GM19438 (cell line): ENCODE measurements around the gene ENO1.
"Not testable (repeated sequence)": the region's sequence is repeated elsewhere in the genome, so short reads cannot be mapped to it uniquely, and the experiment has no call there.

Experiments
- ATAC-seq: cut with Tn5 transposase; IDR thresholded peaks from one replicate; pipeline ENCODE4 v1.9.1; 2021; ENCODE audit warnings: low read depth; ENCODE audit not compliant: unreplicated experiment

The ENO1 gene

DNA sequence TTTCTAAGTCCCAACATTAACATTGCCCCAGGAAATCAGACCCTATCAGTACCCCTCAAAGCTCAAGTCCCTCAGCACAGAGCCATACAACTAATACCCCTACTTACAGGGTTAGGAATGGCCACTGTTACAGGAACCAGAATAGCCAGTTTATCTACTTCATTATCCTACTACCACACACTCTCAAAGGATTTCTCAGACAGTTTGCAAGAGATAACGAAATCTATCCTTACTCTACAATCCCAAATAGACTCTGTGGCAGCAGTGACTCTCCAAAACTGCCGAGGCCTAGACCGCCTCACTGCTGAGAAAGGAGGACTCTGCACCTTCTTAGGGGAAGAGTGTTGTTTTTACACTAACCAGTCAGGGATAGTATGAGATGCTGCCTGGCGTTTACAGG, 19.0 kb upstream of the ENO1 start:
- not testable (repeated sequence) for ATAC-seq

DNA sequence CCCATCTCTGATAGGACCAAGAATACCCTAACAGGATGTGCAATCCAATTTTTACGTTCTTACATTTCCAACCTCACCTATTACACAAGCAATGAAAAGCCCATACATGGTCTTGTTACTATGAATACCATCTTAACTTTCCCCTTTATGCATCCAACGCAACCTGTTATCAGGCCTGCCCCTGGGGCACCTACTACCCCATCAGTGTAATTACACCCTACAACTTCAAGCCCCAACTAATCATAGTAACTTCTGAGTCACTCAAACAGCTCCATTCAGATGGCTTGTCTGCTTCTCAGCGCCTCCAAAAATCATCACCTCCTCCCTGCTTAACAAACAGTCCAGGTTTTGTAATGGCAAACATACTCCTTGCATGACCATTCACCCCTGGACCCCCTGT, 18.3 kb upstream of the ENO1 start:
- ATAC-seq = not testable (repeated sequence)

DNA sequence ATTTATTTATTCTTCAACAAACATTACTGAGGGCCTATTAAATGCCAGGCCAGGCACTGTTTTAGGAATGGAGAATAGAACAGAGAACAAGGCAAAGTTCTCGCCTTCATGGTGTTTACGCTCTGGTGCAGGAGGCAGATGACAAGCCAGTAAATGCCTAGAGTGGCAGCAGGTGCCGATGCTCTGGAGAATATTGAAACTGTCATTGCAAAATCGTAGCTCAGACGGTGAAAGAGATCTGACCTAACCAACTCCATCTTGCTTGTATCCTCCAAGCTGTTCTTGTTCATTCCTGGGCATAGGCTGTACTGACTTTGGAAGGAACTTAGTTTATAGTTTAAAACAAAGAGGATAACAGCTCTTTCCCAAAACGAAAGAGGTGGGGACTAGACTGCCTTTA, 13.5 kb upstream of the ENO1 start:
- ATAC-seq = no peak

DNA sequence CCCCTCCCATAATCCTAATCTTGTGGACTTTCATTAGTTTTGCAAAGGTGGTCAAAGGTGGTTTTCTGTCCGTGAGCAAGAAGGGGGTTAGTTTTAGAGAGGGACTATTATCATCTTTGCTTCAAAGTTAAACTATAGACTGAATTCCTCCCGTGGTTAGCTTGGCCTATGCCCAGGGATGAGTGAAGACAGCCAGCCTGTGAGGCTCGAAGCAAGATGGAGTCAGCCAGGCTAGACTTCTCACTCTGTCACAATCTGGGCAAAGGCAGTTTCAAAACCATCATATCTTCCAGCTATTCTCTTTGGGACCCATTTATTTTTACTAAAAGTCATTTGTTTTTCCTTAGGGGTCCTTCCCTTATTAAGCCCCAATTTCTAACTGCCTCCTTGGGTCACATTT, 12.9 kb upstream of the ENO1 start:
- no peak for ATAC-seq

DNA sequence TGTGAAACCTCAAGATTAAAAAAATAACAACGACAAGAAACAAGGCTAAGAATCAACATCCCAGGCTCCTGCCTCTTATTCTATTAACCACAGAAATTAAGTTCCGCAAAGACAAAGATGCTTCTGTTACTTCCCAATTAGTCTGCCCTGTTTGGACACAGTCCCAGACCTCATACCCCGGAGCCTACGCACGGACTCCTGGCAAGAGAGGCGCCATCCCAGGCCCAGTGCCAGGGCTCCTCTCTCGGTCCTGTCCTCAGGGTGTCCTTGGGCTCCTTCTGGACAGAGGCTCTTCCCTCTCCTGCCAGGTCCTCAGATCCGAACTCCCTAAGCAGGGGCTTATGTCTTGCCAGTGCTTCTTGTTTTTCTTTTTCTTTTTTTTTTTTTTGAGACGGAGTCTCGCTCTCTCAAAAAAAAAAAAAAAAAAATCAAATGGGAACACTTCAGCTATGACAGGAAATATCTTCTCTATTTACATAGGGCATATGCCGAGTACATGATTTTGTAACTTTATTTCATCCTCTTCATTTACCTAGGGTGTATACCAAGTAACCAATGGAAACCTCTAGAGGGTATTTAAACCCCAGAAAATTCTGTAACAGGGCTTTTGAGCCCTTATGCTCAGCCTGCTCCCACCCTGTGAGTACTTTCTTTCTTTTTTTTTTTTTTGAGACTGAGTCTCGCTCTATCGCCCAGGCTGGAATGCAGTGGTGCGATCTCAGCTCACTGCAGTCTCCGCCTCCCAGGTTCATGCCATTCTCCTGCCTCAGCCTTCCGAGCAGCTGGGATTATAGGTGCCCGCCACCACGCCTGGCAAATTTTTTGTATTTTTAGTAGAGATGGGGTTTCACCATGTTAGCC, 11.7 kb upstream of the ENO1 start:
- ATAC-seq = no peak

DNA sequence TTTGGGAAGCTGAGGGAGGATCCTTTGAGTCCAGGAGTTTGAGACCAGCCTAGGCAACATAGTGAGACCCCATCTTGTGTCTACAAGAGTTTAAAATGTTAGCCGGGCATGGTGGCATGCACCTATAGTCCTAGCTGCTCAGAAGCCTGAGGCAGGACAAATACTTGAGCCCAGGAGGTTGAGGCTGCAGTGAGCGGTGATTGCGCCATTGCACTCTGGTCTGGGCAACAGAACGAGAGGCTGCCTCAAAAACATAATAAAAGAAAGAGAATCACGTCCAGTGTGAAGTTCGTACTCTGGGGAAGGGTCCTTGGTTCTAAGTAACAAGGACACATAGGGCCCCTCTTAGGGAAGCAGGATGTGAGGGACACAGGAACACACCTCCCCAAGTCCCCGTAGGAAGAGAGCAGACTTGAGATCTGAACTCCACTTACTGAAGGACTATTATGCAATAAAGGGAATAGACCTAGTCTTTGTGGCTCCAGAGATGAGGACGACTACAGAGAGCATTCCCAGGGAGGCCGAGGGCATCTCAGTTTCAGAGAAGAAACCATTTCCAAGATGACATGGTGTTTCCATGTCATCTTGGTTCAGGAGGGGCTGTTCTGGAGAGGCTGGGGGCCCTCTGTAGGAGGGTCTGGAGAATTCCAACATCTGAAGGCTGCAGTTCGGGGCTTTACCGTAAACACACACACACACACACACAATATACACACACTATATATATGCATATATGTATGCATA, 10.8 kb upstream of the ENO1 start:
- ATAC-seq = no peak

DNA sequence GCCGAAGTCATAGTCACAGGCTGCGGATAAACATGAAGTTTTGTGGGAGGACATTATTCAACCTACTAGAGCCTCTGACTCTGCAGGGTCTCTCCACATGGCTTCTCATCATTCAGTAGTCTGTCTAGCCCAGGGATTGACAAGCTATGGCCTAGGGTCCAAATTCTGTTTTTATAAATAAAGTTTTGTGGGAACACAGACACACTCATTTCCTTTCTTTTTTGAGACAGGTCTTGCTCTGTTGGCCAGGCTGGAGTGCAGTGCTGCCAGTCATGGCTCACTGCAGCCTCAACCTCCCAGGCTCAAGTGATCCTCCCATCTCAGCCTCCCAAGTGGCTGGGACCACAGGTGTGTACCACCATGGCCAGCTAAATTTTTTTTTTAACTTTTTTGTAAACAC, 8.1 kb upstream of the ENO1 start:
- ATAC-seq = no peak

DNA sequence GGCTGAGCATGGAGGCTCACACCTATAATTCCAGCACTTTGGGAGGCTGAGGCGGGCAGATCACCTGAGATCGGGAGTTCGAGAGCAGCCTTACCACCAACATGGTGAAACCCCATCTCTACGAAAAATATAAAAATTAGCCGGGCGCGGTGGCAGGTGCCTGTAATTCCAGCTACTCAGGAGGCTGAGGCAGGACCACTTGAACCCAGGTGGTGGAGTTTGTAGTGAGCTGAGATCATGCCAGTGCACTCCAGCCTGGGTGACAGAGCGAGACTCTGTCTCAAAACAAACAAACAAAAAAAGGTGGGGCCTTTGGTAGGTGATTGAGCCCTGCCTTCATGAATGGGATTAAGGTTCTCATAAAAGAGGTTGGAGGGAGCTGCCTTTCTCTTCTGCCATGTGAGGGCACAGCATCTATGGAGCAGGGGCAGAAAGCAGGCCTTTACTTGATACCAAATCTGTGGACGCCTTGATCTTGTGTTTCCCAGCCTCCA, 7.6 kb upstream of the ENO1 start:
- ATAC-seq = not testable (repeated sequence)

DNA sequence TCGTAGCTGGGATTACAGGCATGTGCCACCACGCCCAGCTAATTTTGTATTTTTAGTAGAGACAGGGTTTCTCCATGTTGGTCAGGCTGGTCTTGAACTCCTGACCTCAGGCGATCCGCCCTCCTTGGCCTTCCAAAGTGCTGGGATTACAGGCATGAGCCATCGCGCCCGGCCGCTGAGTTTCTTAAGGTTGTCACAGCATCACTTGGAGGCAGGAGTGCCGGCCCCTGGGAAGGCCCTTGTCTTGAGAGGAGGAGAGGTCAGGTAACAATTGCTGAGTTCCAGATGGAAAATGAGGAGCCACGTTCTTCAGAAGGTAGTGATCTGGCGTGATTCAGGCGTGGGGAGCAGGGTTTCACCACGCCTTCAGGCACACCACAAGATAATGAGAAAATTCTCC, 5.6 kb upstream of the ENO1 start:
- ATAC-seq = not testable (repeated sequence)

DNA sequence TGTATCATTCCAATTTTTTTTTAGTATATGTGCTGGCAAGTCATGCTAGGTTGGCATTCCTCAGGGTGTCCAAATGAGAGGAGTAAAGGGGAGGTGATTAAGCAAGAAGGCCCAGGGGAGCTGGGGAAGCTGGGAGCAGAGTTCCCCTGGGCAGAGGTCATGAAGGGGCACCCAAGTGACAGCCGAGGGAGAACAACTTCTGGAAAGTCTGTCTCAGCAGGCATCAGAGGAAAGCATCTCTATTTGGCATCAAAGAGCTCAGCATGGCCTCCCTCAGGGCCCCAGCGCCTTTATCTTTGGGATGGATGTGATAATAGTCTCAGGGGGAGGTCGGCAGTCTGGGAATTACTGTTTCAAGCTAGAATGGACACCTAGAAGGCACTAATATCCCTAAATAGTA, 5.0 kb upstream of the ENO1 start:
- ATAC-seq = no peak

DNA sequence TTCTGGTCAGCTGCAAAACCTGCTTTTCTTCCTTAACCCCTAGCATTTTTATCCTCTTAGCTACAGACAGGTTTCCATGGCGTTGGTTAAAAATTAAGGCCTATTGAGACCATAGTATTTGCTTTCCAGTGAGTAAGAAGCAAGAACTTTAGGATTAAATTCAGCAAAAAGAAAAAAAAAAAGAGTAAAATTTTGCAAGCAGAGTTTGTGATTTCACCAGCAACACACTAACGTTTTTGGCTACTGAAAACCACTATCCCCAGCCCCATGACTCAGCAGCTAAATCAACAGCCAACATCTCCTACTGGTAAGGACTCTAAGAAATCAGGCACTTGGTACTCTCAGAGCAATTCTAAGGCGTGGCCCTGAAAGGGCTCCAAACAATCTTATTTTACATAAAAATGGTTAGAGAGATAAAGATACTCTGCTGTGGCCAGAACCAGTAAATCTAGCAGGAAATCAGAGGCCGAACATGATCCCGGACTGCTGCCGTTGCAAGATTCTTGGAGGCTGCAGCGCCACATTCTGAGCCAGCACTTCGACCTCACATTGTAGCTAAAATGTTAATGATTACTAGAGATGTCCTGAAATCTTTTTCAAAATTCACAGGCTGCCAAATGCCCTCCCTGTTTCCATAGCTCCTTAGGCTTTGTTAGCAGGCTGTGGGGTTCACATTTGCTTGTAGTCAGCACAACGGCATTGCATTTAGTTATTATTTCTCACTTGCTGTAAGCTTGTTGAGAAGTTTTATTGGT, 1.6 kb upstream of the ENO1 start:
- no peak for ATAC-seq

DNA sequence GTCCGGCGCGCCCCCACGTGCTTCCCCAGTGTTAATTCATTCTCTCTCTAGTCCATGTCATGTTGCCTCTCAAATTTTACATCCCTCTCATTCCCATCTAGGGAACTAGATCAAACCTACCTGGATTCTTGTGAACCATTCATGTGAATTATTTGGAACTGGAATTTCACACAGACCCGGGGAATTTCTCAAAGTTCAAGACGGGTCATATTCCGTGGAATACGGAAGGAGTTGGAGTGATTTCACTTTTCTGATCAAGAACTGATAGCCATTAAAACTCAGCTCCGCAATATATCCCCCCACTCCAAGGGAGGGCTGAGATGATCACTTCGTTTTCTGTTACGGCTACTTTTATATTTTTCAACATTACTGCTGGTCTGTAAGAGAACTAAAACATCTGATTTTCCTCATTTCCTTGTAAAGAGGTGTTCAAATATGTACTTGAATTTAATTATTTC, 1.0 kb upstream of the ENO1 start:
- no peak for ATAC-seq

DNA sequence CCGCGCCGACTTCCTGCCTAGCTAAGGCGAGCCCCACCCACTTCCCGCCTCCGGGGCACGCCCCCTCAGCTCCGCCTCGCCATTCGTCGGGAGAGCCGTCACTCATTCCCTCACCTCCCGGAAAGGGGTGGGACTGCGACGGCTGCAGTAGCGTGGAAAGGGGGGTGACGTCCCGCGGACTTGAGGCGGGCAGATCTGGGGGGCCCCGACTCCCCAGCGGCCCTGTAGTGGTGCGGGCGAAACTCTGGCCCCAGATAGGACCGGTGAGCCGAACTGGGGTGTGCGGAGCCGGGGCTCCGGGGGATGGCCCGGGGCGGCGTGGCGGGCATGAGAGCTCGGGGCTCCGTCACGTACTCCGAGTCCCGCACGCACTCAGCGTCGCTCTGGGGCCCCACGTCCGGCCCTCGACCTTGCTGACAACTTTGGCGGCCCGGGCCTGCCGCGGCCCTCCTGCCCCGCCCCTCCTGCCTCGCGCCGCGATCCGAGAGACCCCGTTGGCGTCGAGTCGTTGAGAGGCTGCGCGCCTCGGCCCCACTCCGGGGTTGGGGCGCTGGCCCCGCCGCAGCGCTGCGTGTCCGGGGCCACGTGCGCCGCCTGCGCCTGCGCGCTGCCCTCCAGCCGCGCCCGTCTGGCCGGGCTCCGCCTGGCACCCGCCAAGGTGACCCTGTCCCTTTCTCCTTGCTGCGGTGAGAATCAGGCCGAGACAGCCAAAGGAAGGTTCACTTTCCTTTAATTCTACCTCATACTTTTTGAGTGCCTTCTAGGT, 395 bp upstream of the ENO1 start:
- ATAC-seq = peak; percentile 66

DNA sequence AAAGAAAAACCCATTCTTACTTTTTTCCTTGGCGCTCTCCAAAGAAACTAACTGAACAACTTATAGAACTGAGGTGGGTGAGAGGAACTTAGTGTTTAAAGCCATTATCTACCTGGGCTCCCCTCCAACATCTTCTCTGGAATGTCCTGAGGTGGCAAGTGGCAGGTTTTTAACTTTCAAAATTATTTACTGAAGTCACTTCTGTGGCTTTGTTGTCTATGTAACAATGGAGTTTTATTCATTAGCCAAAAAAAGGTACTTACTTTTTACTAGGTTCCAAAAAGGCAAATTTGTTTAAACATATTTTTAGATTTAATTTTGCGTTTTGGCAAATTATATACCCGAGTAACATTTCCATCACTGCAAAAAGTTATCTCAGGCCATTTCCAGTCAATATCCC, 2.4 kb downstream of the ENO1 start:
- ATAC-seq = no peak

DNA sequence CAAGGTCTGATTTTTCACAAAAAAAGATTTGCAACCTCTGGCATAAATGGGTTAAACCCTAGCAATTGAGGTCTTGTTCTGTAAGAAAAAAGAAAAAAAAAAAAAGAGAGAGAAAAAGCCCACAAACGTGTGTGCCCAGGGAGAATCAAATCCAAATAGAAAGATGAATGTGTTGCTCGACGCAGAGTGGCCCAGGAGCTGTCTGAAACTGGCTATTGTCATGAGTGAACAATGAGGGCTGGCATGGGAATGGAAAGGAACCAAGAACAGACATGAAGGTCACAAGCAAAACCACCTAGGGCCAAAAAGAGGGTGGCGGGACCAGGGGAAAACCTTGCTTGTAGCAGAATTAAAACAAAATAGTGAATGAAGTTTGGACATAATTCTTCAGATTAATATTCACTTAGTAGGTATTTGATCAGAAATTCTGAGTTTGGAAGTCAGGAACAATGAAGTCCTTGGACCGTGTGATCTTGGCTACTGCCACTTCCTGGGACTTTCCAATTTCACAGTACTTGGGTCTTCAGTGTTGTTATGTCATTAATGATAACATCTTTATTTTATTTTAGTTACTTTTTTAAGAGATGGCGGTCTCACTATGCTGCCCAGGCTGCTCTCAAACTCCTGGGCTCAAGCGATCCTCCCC, 3.1 kb downstream of the ENO1 start:
- no peak for ATAC-seq

DNA sequence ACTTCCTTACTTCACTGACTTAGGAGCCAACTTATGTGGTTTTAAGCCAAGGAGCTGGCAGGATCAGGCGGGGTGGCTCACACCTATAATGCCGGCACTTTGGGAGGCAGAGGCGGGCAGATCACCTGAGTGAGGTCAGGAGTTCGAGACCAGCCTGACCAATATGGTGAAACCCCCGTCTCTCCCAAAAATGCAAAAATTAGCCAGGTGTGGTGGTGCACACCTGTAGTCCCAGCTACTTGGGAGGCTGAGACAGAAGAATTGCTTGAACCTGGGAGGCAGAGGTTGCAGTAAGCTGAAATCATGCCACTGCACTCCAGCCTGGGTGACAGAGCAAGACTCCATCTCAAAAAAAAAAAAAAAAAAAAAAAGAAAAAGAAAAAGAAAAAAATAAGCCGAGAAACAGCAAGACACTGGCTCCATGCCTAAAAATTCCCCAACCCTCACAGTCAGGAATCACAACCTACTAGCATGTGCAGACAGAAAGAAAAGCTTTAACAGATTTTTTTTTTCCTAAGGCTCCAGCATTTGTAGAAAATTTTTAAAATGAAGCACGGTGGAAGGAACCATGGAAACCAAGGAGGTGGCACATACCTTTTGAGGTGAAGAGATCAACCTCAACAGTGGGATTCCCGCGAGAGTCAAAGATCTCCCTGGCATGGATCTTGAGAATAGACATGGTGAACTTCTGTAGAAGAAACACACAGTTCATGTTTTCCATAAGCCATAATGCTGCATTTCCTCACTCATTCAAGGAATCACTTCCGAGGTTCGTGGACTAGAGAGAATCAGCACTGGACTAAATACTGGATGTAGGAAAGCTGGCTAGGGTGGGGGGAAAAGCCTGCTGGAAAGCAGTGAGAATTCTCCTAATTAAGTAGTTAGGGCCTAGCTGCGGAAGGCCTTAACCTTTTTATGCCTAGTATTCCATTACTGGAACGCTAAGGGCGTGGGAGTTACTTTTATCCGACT, 4.0 kb downstream of the ENO1 start:
- no peak for ATAC-seq

DNA sequence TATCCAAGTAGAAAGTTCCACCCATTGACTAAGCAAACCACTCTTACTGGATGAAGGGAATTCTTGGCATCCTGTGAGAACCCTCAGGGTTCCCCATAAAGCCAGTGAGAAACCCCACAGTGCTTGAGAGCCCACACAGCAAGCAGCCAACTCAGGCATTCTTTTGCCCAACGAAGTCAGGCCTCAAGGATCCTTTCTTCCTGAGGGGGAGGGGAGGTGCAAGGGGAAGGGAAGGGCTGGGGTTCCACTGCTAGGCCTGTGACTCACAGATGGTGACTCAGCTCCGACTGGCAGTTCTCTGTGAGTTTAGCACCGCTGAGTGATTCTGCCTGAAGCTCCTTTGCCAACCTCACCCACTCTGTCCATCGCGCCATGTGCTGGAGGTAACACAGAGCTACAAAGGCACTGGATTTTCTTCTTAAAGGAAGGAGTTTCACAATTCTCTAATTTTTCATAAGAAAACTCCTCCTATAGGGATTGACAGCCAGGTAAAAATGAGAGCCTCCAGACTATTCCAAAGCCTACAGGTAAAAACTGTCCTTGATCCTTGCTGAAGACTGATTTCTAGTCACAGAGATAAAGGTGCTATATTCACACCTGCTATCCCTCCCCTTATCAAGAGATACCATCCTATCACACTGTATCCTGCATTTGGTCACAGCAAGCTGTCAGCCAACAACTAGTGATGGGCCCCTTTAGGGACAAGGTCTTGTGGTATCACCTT, 4.8 kb downstream of the ENO1 start:
- ATAC-seq = no peak

DNA sequence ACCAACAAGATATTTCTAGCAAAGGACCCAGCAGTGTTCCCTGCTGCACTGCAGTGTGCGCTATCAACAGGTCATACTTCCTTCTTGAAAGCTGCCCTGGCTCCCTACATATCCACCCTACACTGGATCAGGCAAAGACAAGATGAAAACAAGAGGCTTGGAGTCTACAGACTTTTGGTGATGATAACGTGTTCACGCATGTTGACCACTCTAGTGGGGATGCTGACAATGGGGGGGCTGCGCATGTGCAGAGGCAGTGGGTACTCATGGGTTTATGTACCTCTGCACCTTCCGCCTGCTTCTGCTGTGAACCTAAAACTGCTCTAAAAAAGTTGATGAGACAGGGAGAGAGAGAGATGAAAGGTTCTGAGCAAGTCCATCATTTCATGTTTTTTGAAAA, 5.5 kb downstream of the ENO1 start:
- no peak for ATAC-seq
